Posterior vena cava (tissue), 2 donors: Measurements from ENCODE around the gene PLD1. TPM values are rescaled to one million over a fixed set of nuclear protein-coding genes. Genes with fewer than 3 reads are reported as not detected.
"Not testable (repeated sequence)": the region's sequence is repeated elsewhere in the genome, so short reads cannot be mapped to it uniquely, and the experiment has no call there.

ENCODE experiments used
- DNase-seq: peaks from one replicate; pipeline ENCODE4 v3.0.0-alpha.2; 2020; ENCODE audit warnings: low spot score
- intact Hi-C, 2 donors: fragments of 100-400 bp; cut with DNase I; formaldehyde crosslinking; loops; one replicate each; pipeline versions ENCODE4 v1.14.1 to v1.14.2; 2022 to 2023
- total RNA-seq, 2 donors: library from RNA; stranded (reverse); fragmentation: NEBNext Ultra II Directional; extraction: Animal tissue kit (Norgen Biotek cat#: 25700); gene quantifications; one replicate each; pipeline ENCODE4 v1.2.1, GENCODE V29; 2021
- donor health status: DM: yes; HTN: yes; CAD: no.
- donor health status: DM: yes; HTN: yes; CAD: no.

PLD1 gene
- total RNA-seq, 2 donors from 2014 or later, result 18.5 to 30.9 TPM

- DNase-seq, result no peak
- intact Hi-C loops, result no loop called here
Measured at GRCh38 chr3:171729452-171730334, 80.6 kb downstream of the PLD1 start.

- intact Hi-C loops, result no loop called here
- DNase-seq, result no peak
Measured at GRCh38 chr3:171727288-171727687, 83.0 kb downstream of the PLD1 start.

- intact Hi-C loops, result no loop called here
- DNase-seq, result no peak
Measured at GRCh38 chr3:171718493-171719185, 91.6 kb downstream of the PLD1 start.

- intact Hi-C loops, result no loop called here
- DNase-seq, result no peak
Measured at GRCh38 chr3:171715155-171715554, 95.1 kb downstream of the PLD1 start.

GRCh38 chr3:171712171-171712938 lies 97.9 kb downstream of the PLD1 start:
- intact Hi-C loops, result no loop called here
- DNase-seq, result no peak

GRCh38 chr3:171711461-171712170 lies 98.7 kb downstream of the PLD1 start:
- DNase-seq, result no peak
- intact Hi-C loops, result no loop called here

GRCh38 chr3:171710359-171710758 lies 99.9 kb downstream of the PLD1 start:
- intact Hi-C loops, result no loop called here
- DNase-seq, result no peak

- intact Hi-C loops, result no loop called here
Measured at GRCh38 chr3:171704814-171705213, 105.5 kb downstream of the PLD1 start.

GRCh38 chr3:171704002-171704401 lies 106.3 kb downstream of the PLD1 start:
- no peak for DNase-seq
- intact Hi-C loops, result no loop called here

More at GRCh38 chr3:171704814-171705213, 105.5 kb downstream of the PLD1 start:
- no peak for DNase-seq

- no peak for DNase-seq
- intact Hi-C loops, result no loop called here
Measured at GRCh38 chr3:171703144-171703543, 107.1 kb downstream of the PLD1 start.

GRCh38 chr3:171700653-171701052 lies 109.6 kb downstream of the PLD1 start:
- no peak for DNase-seq
- intact Hi-C loops, result no loop called here

- intact Hi-C loops, result no loop called here
- no peak for DNase-seq
Measured at GRCh38 chr3:171700157-171700556, 110.1 kb downstream of the PLD1 start.

GRCh38 chr3:171699601-171700000 lies 110.7 kb downstream of the PLD1 start:
- intact Hi-C loops, result loop anchor here in 1 of 2 donors (10.0 kb wide), 1 partner anchor 75 kb away; no protein-coding TSS in a partner anchor
- no peak for DNase-seq

- intact Hi-C loops, result loop anchor here in 1 of 2 donors (10.0 kb wide), 1 partner anchor 78 kb away; no protein-coding TSS in a partner anchor
- DNase-seq, result no peak
Measured at GRCh38 chr3:171696805-171697204, 113.5 kb downstream of the PLD1 start.

- no peak for DNase-seq
- intact Hi-C loops, result loop anchor here in 1 of 2 donors (10.0 kb wide), 1 partner anchor 79 kb away; no protein-coding TSS in a partner anchor
Measured at GRCh38 chr3:171695426-171695825, 114.9 kb downstream of the PLD1 start.

GRCh38 chr3:171694888-171695287 lies 115.4 kb downstream of the PLD1 start:
- intact Hi-C loops, result loop anchor here in 1 of 2 donors (10.0 kb wide), 1 partner anchor 80 kb away; no protein-coding TSS in a partner anchor

GRCh38 chr3:171692551-171692950 lies 117.7 kb downstream of the PLD1 start:
- intact Hi-C loops, result loop anchor here (2.0 to 10.0 kb wide), 2 partner anchors 70 to 82 kb away; no protein-coding TSS in a partner anchor
- not testable (repeated sequence) for DNase-seq

More at GRCh38 chr3:171694888-171695287, 115.4 kb downstream of the PLD1 start:
- DNase-seq, result no peak

GRCh38 chr3:171691485-171691884 lies 118.8 kb downstream of the PLD1 start:
- intact Hi-C loops, result loop anchor here in 1 of 2 donors (10.0 kb wide), 1 partner anchor 83 kb away; no protein-coding TSS in a partner anchor
- DNase-seq, result no peak

GRCh38 chr3:171690281-171690680 lies 120.0 kb downstream of the PLD1 start:
- no peak for DNase-seq

More at GRCh38 chr3:171690281-171690680, 120.0 kb downstream of the PLD1 start:
- intact Hi-C loops, result loop anchor here in 1 of 2 donors (10.0 kb wide), 1 partner anchor 85 kb away; no protein-coding TSS in a partner anchor
